HG02938 (cell line): ENCODE data around the gene ZBTB47.

ENCODE experiments used
- ATAC-seq: cut with Tn5 transposase; IDR thresholded peaks from one replicate; pipeline ENCODE4 v1.9.1; 2021; ENCODE audit warnings: mild to moderate bottlenecking, moderate library complexity; ENCODE audit not compliant: unreplicated experiment

The ZBTB47 gene

GRCh38 chr3:42711491-42712343 lies 58.2 kb downstream of the ZBTB47 start:
- no peak for ATAC-seq

GRCh38 chr3:42712344-42712648 lies 58.8 kb downstream of the ZBTB47 start:
- no peak for ATAC-seq

GRCh38 chr3:42712688-42713372 lies 59.3 kb downstream of the ZBTB47 start:
- ATAC-seq = no peak

DNA sequence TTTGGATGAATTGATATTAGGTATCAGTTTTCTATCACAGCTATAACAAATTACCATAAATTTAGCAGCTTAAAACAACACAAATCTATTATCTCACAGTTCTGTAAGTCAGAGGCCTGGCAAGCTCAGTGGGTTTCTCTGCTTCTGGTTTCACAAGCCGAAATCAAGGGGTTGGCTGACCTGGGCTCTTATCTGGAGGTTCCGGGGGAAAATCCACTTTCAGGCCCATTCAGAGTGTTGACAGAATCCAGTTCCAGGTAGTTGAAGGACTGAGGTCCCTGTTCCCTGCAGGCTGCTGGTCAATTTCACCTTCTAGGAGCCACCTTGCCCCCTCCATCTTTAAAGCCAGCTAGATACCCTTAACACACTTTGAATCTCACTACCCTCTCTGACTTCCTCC lies 60.2 kb downstream of the ZBTB47 start:
- no peak for ATAC-seq

DNA sequence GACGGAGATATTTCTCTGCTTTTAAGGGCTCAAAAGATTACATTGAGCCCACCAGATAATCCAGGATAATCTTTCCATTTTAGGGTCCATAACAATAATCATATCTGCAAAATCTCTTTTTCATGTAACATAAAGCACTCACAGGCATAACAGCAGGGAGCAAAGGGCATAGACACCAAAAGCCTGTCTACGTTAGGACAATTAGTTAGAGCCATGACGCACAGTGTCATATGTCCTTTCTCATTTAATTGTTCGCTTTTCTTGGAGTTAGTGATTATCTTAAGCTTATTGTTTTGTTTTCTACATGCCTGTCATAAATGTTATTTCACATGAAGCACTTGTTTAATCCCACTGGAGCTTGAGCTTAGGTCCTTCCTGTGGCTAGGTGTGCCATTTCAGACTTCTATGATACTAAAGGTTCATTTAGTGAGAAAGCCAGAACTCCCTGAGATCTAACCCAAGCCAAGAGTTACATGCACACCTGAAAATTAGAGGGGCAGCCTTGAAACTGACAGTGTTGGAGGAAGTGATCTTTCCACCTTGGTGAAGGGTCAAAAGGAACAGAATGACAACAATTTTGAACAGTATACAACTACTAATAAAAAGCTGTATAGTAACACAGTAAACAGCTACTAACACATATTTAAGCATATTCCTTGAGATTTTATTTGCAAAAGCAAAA lies 60.8 kb downstream of the ZBTB47 start:
- no peak for ATAC-seq
